Lower leg skin (tissue), 4 donors: ENCODE data around the gene ITGB1BP1. TPM values are rescaled to one million over a fixed set of nuclear protein-coding genes. Genes with fewer than 3 reads are reported as not detected.

Experiments
- DNase-seq, 2 donors: peaks; one replicate each; pipeline ENCODE4 v3.0.0-alpha.2; 2019; ENCODE audit warnings: low spot score in 2 of 2
- H3K4me3 ChIP-seq: fragments of 200-600 bp; sonication (generic); 2 replicates; pipeline ENCODE4 v1.5.1; 2017; ENCODE audit warnings: mild to moderate bottlenecking, low read depth; ENCODE audit not compliant: poor library complexity, severe bottlenecking
- POLR2A ChIP-seq, 2 donors: fragments of 450-650 bp; IDR thresholded peaks; one replicate each; pipeline ENCODE4 v1.6.1; 2016 to 2017; ENCODE audit warnings: antibody characterized with exemption in 2 of 2, mild to moderate bottlenecking in 1 of 2, moderate library complexity in 1 of 2
- WGBS, 2 donors: methylation state at CpG; one replicate each; pipeline ENCODE4 v1.1.5; 2018; 5-methylcytosine and 5-hydroxymethylcytosine counted together
- intact Hi-C: fragments of 100-400 bp; cut with DNase I; formaldehyde crosslinking; loops from one replicate; pipeline ENCODE4 v1.15.0; 2023; ENCODE audit warnings: low total_unique reads
- total RNA-seq, 4 donors: library from RNA; depleted of rRNA; stranded (reverse); fragments of >200 nt; gene quantifications; one replicate each; pipeline ENCODE4 v1.1.0, GENCODE V29; 2016
- TF ChIP-seq, protein P1 (sequence below), 3 donors: fragments of 450-650 bp; IDR thresholded peaks; one replicate each; pipeline ENCODE4 v1.5.1; 2016; ENCODE audit warnings: antibody characterized with exemption in 3 of 3, mild to moderate bottlenecking in 3 of 3, moderate library complexity in 2 of 3

ITGB1BP1 gene
- total RNA-seq, 4 donors from 2014 or later, result 22.4 to 30.1 (median 26.5) TPM

DNA sequence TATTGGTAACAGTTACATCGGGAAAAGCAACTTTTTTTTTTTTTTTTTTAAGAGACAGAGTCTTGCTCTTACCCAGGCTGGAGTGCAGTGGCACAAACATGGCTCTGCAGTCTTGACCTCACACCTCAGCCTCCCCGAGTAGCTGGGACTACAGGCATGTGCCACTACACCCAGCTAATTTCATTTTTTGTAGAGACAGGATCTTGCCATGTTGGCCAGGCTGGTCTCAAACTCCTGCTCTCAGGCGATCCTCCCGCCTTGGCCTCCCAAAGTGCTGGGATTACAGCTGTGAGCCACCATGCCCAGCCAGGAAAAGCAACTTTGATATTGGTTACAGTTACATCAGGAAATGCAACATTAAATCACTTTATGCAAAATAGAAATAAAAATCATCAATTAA, 4.6 kb downstream of the ITGB1BP1 start:
- intact Hi-C loops, result no loop called here
- TF ChIP-seq, protein P1, sequence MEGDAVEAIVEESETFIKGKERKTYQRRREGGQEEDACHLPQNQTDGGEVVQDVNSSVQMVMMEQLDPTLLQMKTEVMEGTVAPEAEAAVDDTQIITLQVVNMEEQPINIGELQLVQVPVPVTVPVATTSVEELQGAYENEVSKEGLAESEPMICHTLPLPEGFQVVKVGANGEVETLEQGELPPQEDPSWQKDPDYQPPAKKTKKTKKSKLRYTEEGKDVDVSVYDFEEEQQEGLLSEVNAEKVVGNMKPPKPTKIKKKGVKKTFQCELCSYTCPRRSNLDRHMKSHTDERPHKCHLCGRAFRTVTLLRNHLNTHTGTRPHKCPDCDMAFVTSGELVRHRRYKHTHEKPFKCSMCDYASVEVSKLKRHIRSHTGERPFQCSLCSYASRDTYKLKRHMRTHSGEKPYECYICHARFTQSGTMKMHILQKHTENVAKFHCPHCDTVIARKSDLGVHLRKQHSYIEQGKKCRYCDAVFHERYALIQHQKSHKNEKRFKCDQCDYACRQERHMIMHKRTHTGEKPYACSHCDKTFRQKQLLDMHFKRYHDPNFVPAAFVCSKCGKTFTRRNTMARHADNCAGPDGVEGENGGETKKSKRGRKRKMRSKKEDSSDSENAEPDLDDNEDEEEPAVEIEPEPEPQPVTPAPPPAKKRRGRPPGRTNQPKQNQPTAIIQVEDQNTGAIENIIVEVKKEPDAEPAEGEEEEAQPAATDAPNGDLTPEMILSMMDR (IDR thresholded peaks at IDR 0.05), result no peak
- TF ChIP-seq POLR2A (IDR thresholded peaks at IDR 0.05), result no peak
- DNase-seq, result peak in 1 of 2 donors; percentile 64
- H3K4me3 ChIP-seq, result no peak overlapping the region
- 92 to 94% methylated on average over 4 of the region's 4 CpGs for WGBS, 2 donors

DNA sequence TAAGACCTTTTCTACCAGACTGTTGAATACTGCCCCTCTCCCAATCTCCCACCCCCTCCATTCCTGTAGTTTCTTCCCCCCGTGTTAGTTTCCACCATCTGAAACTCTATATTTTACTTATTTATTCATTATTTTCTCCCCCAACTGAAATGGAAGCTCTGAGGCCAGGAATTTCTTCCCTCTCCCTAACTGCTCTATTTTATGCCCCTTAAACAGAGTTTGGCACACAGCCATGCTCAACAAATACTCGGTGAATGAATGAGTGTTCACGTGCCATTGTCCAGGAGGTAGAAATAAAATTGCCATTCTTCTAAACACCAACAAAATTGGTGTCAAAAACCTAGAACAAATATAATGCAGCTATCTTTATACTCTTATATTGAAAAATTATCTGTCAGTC, 5.6 kb downstream of the ITGB1BP1 start:
- TF ChIP-seq POLR2A (IDR thresholded peaks at IDR 0.05), result no peak
- TF ChIP-seq, protein P1 (IDR thresholded peaks at IDR 0.05), result no peak
- WGBS, 2 donors, result 84 to 86% methylated on average over 3 of the region's 3 CpGs
- intact Hi-C loops, result no loop called here
- no peak overlapping the region for H3K4me3 ChIP-seq
- DNase-seq, result no peak

DNA sequence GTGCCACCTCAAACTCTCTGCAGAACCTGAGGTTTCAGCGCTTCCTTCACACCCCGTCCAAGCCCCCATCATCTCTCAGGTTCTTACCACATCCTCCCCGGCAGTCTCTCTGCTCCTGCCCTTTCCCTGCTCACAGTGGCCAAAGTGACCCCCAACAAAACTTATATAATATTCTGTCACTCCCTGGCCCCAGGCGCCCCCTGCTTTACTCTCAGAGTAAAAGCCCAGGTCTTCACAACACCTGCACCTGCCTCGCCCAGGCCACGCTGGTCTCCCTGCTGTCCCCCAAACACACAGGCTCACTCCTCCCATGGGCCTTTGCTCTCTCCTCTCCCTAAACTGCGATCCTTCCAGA, 6.4 kb downstream of the ITGB1BP1 start:
- intact Hi-C loops, result no loop called here
- peak in 1 of 2 donors; percentile 82 for DNase-seq
- 94 to 97% methylated on average over 7 of the region's 7 CpGs for WGBS, 2 donors
- no peak for TF ChIP-seq POLR2A (IDR thresholded peaks at IDR 0.05)
- TF ChIP-seq, protein P1 (IDR thresholded peaks at IDR 0.05), result no peak
- H3K4me3 ChIP-seq, result no peak overlapping the region

DNA sequence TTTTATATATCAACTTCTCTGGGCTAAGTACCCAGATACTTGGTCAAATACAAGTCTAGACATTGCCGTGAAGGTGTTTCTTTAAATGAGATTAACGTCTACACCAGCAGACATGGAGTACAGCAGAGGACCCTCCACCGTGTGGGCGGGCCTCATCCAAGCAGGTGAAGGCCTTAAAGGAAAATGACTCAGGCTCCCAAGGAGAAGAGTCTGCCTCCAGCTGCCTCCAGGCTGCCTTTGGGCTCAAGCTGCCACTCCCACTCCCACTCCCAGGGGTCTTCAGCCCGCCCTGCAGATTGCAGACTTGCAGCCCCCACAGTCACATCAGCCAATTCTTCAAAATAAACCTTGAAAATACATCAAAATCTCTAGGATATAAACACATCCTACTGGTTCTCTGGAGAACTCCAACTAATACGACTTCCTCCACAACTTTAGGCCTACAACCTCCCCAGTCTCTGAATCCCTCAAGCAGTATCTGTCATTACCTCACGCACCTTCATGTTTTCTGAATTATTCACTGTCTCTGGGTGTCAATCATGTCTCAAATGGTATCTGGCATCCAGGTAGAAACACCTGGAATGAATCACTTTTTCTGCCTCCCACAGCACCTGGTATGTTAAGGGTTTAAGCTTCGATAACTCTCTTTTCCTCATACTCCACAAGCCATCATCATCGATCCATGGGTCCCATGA, 6.9 kb downstream of the ITGB1BP1 start:
- intact Hi-C loops, result no loop called here
- DNase-seq, result peak in 1 of 2 donors; percentile 40
- no peak overlapping the region for H3K4me3 ChIP-seq
- TF ChIP-seq POLR2A (IDR thresholded peaks at IDR 0.05), result no peak
- TF ChIP-seq, protein P1 (IDR thresholded peaks at IDR 0.05), result no peak
- 81 to 83% methylated on average over 9 of the region's 9 CpGs for WGBS, 2 donors

DNA sequence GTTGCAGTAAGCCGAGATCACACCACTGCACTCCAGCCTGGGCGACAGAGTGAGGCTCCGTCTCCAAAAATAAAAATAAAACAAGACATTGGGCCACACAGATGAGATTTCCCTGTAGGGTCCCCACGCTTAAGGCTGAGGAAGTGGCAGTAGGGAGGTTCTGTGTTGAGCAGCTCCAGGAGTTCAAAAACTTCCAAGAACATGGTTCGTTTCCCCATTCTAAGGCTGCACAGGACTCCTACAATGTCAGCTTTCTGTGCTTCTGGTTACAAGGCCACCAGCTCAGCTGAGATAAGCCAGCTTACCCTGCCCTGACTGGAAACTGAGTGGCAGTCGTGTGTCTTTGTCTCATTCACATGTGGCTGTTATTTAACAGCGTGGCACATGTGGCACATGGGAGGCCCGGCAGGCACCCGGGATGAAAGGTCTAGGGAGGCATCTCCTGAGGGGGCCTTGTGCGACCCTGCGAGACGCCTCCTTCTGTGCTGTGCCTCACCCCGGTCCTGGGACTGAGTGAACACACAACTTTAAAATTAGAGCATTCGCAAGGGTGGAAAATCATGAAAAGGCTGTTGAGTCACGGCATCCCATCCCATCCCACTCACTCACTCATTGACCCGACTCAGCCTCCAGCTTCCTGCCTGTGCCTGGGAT, 7.7 kb downstream of the ITGB1BP1 start:
- DNase-seq, result peak in 1 of 2 donors; percentile 74
- 82 to 86% methylated on average over 16 of the region's 16 CpGs for WGBS, 2 donors
- no peak for TF ChIP-seq POLR2A (IDR thresholded peaks at IDR 0.05)
- TF ChIP-seq, protein P1 (IDR thresholded peaks at IDR 0.05), result no peak
- intact Hi-C loops, result no loop called here
- H3K4me3 ChIP-seq, result no peak overlapping the region
